Mesenchymal stem cell (in vitro differentiated cells and primary cell): ENCODE data around the gene CLMN.

Experiments used
- DNase-seq: peaks from one replicate; pipeline ENCODE4 v3.0.0-alpha.2; 2013
- H2AFZ ChIP-seq: one replicate; pipeline ENCODE4 v1.6.1; 2013; ENCODE audit warnings: low read depth, mild to moderate bottlenecking, control low read depth, inconsistent platforms, low read length, moderate library complexity
- H2AK5ac ChIP-seq: 2 replicates; pipeline ENCODE4 v1.6.1; 2013; ENCODE audit warnings: low read length, moderate library complexity, mild to moderate bottlenecking, inconsistent platforms; ENCODE audit not compliant: severe bottlenecking
- H2BK120ac ChIP-seq: one replicate; pipeline ENCODE4 v1.6.1; 2013; ENCODE audit warnings: low read depth, mild to moderate bottlenecking, inconsistent platforms, low read length, moderate library complexity
- H2BK12ac ChIP-seq, 2 experiments: one replicate each; pipeline ENCODE4 v1.6.1; 2013; ENCODE audit warnings: inconsistent platforms in 2 of 2, low read length in 2 of 2, mild to moderate bottlenecking in 2 of 2, moderate library complexity in 2 of 2, control low read depth in 1 of 2
- H2BK15ac ChIP-seq: one replicate; pipeline ENCODE4 v1.6.1; 2013; ENCODE audit warnings: mild to moderate bottlenecking, low read depth, inconsistent platforms; ENCODE audit not compliant: poor library complexity, severe bottlenecking
- H2BK5ac ChIP-seq: 2 replicates; pipeline ENCODE4 v1.6.1; 2013; ENCODE audit warnings: low read depth, mild to moderate bottlenecking, low read length, control low read depth, inconsistent platforms; ENCODE audit not compliant: poor library complexity, severe bottlenecking
- H3K14ac ChIP-seq, 2 experiments: one replicate each; pipeline ENCODE4 v1.6.1; 2013; ENCODE audit warnings: inconsistent platforms in 2 of 2, low read length in 2 of 2, control low read depth in 1 of 2, mild to moderate bottlenecking in 1 of 2, moderate library complexity in 1 of 2
- H3K18ac ChIP-seq, 2 experiments: one replicate each; pipeline ENCODE4 v1.6.1; 2013; ENCODE audit warnings: inconsistent platforms in 2 of 2, low read length in 2 of 2, control low read depth in 1 of 2, low read depth in 1 of 2, mild to moderate bottlenecking in 1 of 2
- H3K23ac ChIP-seq, 2 experiments: one replicate each; pipeline ENCODE4 v1.6.1; 2013; ENCODE audit warnings: inconsistent platforms in 2 of 2, low read length in 2 of 2, mild to moderate bottlenecking in 2 of 2, moderate library complexity in 2 of 2, control low read depth in 1 of 2
- H3K27ac ChIP-seq: 2 replicates; pipeline ENCODE4 v1.5.1; 2013; ENCODE audit warnings: mild to moderate bottlenecking, moderate library complexity, low read length, control low read depth, inconsistent platforms; ENCODE audit not compliant: poor library complexity, severe bottlenecking
- H3K27me3 ChIP-seq, 2 experiments: 2 replicates each; pipeline versions ENCODE4 v1.6.1 to v1.7.0; 2013; ENCODE audit warnings: low read length in 2 of 2, mild to moderate bottlenecking in 2 of 2, moderate library complexity in 2 of 2, control low read depth in 1 of 2, inconsistent platforms in 1 of 2; ENCODE audit not compliant: control insufficient read depth in 1 of 2, insufficient read depth in 1 of 2
- H3K36me3 ChIP-seq, 2 experiments: 2 replicates each; pipeline versions ENCODE4 v1.6.1 to v1.7.0; 2013; ENCODE audit warnings: low read length in 2 of 2, control low read depth in 1 of 2, inconsistent platforms in 1 of 2, low read depth in 1 of 2, mild to moderate bottlenecking in 1 of 2; ENCODE audit not compliant: insufficient read depth in 2 of 2, control insufficient read depth in 1 of 2
- H3K4ac ChIP-seq, 2 experiments: one replicate each; pipeline ENCODE4 v1.6.1; 2013; ENCODE audit warnings: inconsistent platforms in 2 of 2, low read length in 2 of 2, mild to moderate bottlenecking in 2 of 2, moderate library complexity in 2 of 2, control low read depth in 1 of 2, low read depth in 1 of 2
- H3K4me1 ChIP-seq: 2 replicates; pipeline ENCODE4 v1.6.1; 2013; ENCODE audit warnings: low read depth, low read length, control low read depth; ENCODE audit not compliant: control insufficient read depth, insufficient read depth
- H3K4me2 ChIP-seq: 2 replicates; pipeline ENCODE4 v1.6.1; 2013; ENCODE audit warnings: low read length, mild to moderate bottlenecking, inconsistent platforms; ENCODE audit not compliant: poor library complexity, severe bottlenecking
- H3K4me3 ChIP-seq, 2 experiments: 2 replicates each; pipeline versions ENCODE4 v1.5.1 to v1.7.0; 2013; ENCODE audit warnings: low read length in 2 of 2, mild to moderate bottlenecking in 2 of 2, control low read depth in 1 of 2, low read depth in 1 of 2; ENCODE audit not compliant: insufficient read depth in 1 of 2
- H3K79me1 ChIP-seq: replicated peaks from 2 replicates; pipeline ENCODE4 v1.6.1; 2013; ENCODE audit warnings: mild to moderate bottlenecking, control low read depth, low read length, inconsistent platforms; ENCODE audit not compliant: poor library complexity, severe bottlenecking
- H3K9ac ChIP-seq: 2 replicates; pipeline ENCODE4 v1.7.0; 2013; ENCODE audit warnings: mild to moderate bottlenecking, low read length, moderate library complexity
- H3K9me3 ChIP-seq: 2 replicates; pipeline ENCODE4 v1.7.0; 2013; ENCODE audit warnings: mild to moderate bottlenecking, low read length; ENCODE audit not compliant: control insufficient read depth
- H4K8ac ChIP-seq: one replicate; pipeline ENCODE4 v1.6.1; 2013; ENCODE audit warnings: inconsistent platforms, mild to moderate bottlenecking, low read length, moderate library complexity
- H4K91ac ChIP-seq: one replicate; pipeline ENCODE4 v1.6.1; 2013; ENCODE audit warnings: mild to moderate bottlenecking, low read length, inconsistent platforms
- WGBS: methylation state at CpG from one replicate; pipeline ENCODE4 v1.1.7; 2013; ENCODE audit warnings: mixed read lengths; 5-methylcytosine and 5-hydroxymethylcytosine counted together

Gene CLMN

DNA sequence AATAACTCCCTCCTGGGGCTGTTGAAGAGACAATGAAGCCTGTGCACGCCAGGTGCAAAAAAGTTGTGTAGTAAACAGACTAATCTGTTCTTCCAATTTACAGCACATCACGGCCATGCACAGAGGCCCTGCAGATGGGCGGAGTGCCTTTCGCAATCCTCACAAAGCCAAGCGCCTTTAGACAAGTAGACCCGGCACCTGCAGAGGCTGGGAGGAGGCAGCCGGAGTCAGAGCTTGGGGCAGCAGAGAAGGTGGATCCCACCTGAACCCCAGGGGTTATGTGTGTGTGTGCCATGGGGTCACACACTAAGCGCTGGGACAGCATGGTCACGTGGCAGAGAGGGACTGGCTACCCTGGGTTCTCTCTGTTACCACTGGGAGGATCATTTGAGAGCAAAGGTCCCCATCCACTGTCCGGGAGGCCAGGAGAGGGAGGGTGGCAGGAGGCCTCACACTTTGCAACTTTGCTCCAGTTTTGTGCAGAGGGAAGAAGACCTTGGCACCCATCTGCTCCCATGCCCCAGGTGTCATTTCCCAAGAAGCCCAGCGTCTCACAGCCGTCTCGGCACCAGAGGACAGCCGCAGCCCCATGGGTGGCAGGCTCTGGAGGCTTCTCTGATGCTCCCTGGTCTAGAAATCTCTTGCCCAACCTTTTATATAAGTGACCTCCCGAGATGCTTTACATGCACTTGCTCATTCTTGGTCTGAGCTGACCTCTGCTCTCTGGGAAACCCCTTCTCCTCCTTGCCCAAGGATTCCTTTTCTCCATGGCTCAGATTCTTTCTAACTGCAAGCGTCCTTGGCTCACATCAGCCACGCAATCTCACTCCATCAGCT lies 82.4 kb downstream of the CLMN start:
- Histone ChIP-seq H4K8ac (no peak overlapping the region), H2BK15ac (no peak overlapping the region), H2BK5ac (no peak overlapping the region), H3K4ac (no peak overlapping the region), H3K27me3 (peaks cover 0 to 15% of the 10 kb centered on the region in 2 experiments), H3K36me3 (peaks cover 0 to 9% of the 10 kb centered on the region in 2 experiments), H3K4me2 (no peak overlapping the region), H3K4me1 (peaks cover 29% of the 10 kb centered on the region), H3K79me1 (peaks cover 65% of the 10 kb centered on the region), H3K23ac (no peak overlapping the region), H4K91ac (no peak overlapping the region), H3K4me3 (no peak overlapping the region), H3K9ac (no peak overlapping the region), H3K27ac (no peak overlapping the region), H2AFZ (no peak overlapping the region), H2BK12ac (no peak overlapping the region), H3K14ac (no peak overlapping the region), H3K18ac (no peak overlapping the region), H3K9me3 (no peaks in the 10 kb centered on the region), H2BK120ac (no peak overlapping the region), H2AK5ac (peak overlapping the region; percentile 54)
- 89% methylated on average over 16 of the region's 17 CpGs for WGBS
- no peak for DNase-seq

DNA sequence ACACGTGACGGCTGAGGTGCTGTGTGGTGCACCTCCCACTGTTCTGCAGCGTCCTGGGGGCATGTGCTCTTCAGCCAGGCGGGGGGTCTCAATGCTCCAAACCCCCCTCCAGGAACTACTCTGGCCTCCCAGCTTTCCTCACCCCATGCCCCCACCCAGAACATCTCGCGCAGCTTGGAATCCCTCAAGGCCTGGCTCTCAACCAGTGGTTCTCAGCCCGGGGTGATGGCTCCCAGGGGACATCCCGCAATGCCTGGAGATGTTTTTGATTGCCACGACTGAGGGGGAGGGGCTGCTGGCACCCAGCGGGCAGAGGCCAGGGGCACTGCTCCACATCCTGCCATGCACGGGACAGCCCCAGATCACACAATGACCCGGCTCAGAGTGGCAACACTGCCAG lies 83.5 kb downstream of the CLMN start:
- H3K4me2 ChIP-seq, result no peak overlapping the region
- H2AFZ ChIP-seq, result no peak overlapping the region
- no peak overlapping the region for H3K9ac ChIP-seq
- DNase-seq, result no peak
- no peak overlapping the region for H3K27ac ChIP-seq
- H2BK15ac ChIP-seq, result no peak overlapping the region
- no peak overlapping the region for H4K8ac ChIP-seq
- H3K36me3 ChIP-seq, result peaks cover 0 to 9% of the 10 kb centered on the region in 2 experiments
- H2BK12ac ChIP-seq, result no peak overlapping the region
- peaks cover 34% of the 10 kb centered on the region for H3K4me1 ChIP-seq
- no peak overlapping the region for H3K14ac ChIP-seq
- H3K4me3 ChIP-seq, result no peak overlapping the region
- H2BK120ac ChIP-seq, result no peak overlapping the region
- no peaks in the 10 kb centered on the region for H3K9me3 ChIP-seq
- no peak overlapping the region for H3K4ac ChIP-seq
- no peak overlapping the region for H4K91ac ChIP-seq
- peaks cover 65% of the 10 kb centered on the region for H3K79me1 ChIP-seq
- H3K18ac ChIP-seq, result no peak overlapping the region
- 89% methylated on average over 12 of the region's 12 CpGs for WGBS
- no peak overlapping the region for H2AK5ac ChIP-seq
- H3K23ac ChIP-seq, result no peak overlapping the region
- H2BK5ac ChIP-seq, result no peak overlapping the region
- peaks cover 0 to 15% of the 10 kb centered on the region in 2 experiments for H3K27me3 ChIP-seq

DNA sequence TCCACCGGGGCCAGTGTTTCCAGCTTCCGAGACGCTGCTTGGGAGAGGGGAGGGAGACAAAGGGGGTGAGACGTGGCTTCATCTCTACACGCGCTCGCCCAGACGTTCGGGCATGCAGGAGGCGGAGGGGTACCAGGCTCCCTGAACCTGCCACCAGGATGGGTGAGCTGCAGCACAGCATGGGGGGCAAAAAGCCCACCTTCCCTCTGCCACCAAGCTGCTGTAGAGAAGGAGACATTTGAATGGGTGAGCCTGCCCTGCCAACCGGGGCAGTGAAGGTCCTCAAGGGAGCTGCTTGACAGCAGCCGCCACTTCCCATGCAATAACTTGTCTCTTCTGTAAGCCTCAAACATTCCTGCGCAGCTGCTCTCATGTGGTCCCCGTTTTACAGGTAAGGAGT lies 83.9 kb downstream of the CLMN start:
- Histone ChIP-seq H2BK120ac (no peak overlapping the region), H2BK5ac (no peak overlapping the region), H2BK15ac (no peak overlapping the region), H3K14ac (no peak overlapping the region), H3K9me3 (no peaks in the 10 kb centered on the region), H3K9ac (no peak overlapping the region), H3K4ac (no peak overlapping the region), H4K8ac (no peak overlapping the region), H3K18ac (no peak overlapping the region), H3K4me1 (peaks cover 34% of the 10 kb centered on the region), H4K91ac (no peak overlapping the region), H3K27ac (no peak overlapping the region), H3K36me3 (peaks cover 0 to 9% of the 10 kb centered on the region in 2 experiments), H3K27me3 (peaks cover 0 to 16% of the 10 kb centered on the region in 2 experiments), H3K4me3 (no peak overlapping the region), H2AK5ac (peak overlapping the region; percentile 37), H3K79me1 (peaks cover 68% of the 10 kb centered on the region), H2BK12ac (no peak overlapping the region), H3K4me2 (no peak overlapping the region), H3K23ac (no peak overlapping the region), H2AFZ (no peak overlapping the region)
- WGBS, result 99% methylated on average over 12 of the region's 14 CpGs
- DNase-seq, result no peak

DNA sequence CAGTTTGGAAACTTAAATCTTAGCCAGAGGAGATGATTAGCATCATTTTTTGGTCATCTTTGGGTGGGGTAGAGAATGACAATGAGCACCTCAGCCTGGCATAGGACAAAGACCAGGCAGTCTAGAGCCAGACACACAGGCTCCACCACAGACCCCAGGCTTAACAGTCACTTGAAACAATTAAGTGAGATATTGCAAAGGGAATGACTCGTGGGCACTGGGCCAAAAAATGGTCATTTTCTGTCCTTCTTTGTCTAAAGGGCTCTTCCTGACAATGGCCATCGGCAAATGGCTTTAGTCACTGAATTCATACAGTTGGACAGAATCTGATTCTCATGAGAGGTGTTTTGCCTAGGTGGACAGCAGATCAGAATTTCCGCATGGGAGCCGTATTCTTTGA lies 84.4 kb downstream of the CLMN start:
- H4K91ac ChIP-seq, result no peak overlapping the region
- no peak overlapping the region for H3K4ac ChIP-seq
- no peak for DNase-seq
- no peak overlapping the region for H2BK5ac ChIP-seq
- H3K9me3 ChIP-seq, result no peaks in the 10 kb centered on the region
- no peak overlapping the region for H3K14ac ChIP-seq
- H3K27ac ChIP-seq, result no peak overlapping the region
- H2BK15ac ChIP-seq, result no peak overlapping the region
- H3K4me1 ChIP-seq, result peaks cover 38% of the 10 kb centered on the region
- no peak overlapping the region for H4K8ac ChIP-seq
- peak overlapping the region; percentile 43 for H2AK5ac ChIP-seq
- no peak overlapping the region for H3K23ac ChIP-seq
- H2BK12ac ChIP-seq, result no peak overlapping the region
- H3K27me3 ChIP-seq, result peaks cover 0 to 20% of the 10 kb centered on the region in 2 experiments
- H2AFZ ChIP-seq, result no peak overlapping the region
- no peak overlapping the region for H3K4me2 ChIP-seq
- H3K18ac ChIP-seq, result no peak overlapping the region
- no peak overlapping the region for H3K9ac ChIP-seq
- WGBS, result 88% methylated on average over 4 of the region's 4 CpGs
- H2BK120ac ChIP-seq, result no peak overlapping the region
- H3K36me3 ChIP-seq, result peaks cover 0 to 9% of the 10 kb centered on the region in 2 experiments
- H3K4me3 ChIP-seq, result no peak overlapping the region
- peaks cover 70% of the 10 kb centered on the region for H3K79me1 ChIP-seq
